Activated CD4-positive, CD25-positive, alpha-beta regulatory T cell treated with anti-CD3 and anti-CD28 coated beads, Interleukin-2, amount 50 U/mL, for 16 hours (primary cell): ENCODE measurements around the gene CDK11B.
"Not testable (repeated sequence)": the region's sequence is repeated elsewhere in the genome, so short reads cannot be mapped to it uniquely, and the experiment has no call there.

Experiments used
- DNase-seq: peaks from one replicate; pipeline ENCODE4 v3.0.0-alpha.2; 2020; ENCODE audit warnings: low read depth, low spot score

The CDK11B gene

GRCh38 chr1:1658583-1659549 is at the start of gene CDK11B:
Gene CDK11B (minus strand): TSS chr1:1659004. CDS start chr1:1657485, 1,519 bp downstream.
- DNase-seq: peak; percentile 100

- DNase-seq: not testable (repeated sequence)
Measured at GRCh38 chr1:1707897-1708296, 49.1 kb upstream of the CDK11B start.

- not testable (repeated sequence) for DNase-seq
Measured at GRCh38 chr1:1707241-1707640, 48.4 kb upstream of the CDK11B start.

- DNase-seq: not testable (repeated sequence)
Measured at GRCh38 chr1:1705623-1706022, 46.8 kb upstream of the CDK11B start.

GRCh38 chr1:1704284-1704957 is 45.6 kb upstream of the CDK11B start:
- not testable (repeated sequence) for DNase-seq

- no peak for DNase-seq
Measured at GRCh38 chr1:1703796-1704195, 45.0 kb upstream of the CDK11B start.

GRCh38 chr1:1702506-1702905 is 43.7 kb upstream of the CDK11B start:
- DNase-seq: not testable (repeated sequence)

- not testable (repeated sequence) for DNase-seq
Measured at GRCh38 chr1:1700557-1700956, 41.8 kb upstream of the CDK11B start.

GRCh38 chr1:1700067-1700466 is 41.3 kb upstream of the CDK11B start:
- DNase-seq: not testable (repeated sequence)

GRCh38 chr1:1699061-1699460 is 40.3 kb upstream of the CDK11B start:
- not testable (repeated sequence) for DNase-seq

GRCh38 chr1:1697358-1698183 is 38.8 kb upstream of the CDK11B start:
- DNase-seq: not testable (repeated sequence)

GRCh38 chr1:1696431-1697357 is 37.9 kb upstream of the CDK11B start:
- not testable (repeated sequence) for DNase-seq

GRCh38 chr1:1692714-1693647 is 34.2 kb upstream of the CDK11B start, which contains the start of gene SLC35E2B:
Gene SLC35E2B (minus strand): TSS chr1:1692795. CDS start chr1:1676699, 16,096 bp downstream.
- DNase-seq: peak; percentile 90

GRCh38 chr1:1692324-1692713 is 33.5 kb upstream of the CDK11B start:
- peak; percentile 63 for DNase-seq

- DNase-seq: not testable (repeated sequence)
Measured at GRCh38 chr1:1691443-1691842, 32.6 kb upstream of the CDK11B start.

GRCh38 chr1:1689526-1689925 is 30.7 kb upstream of the CDK11B start:
- DNase-seq: not testable (repeated sequence)

GRCh38 chr1:1687846-1688245 is 29.0 kb upstream of the CDK11B start:
- no peak for DNase-seq

- no peak for DNase-seq
Measured at GRCh38 chr1:1684031-1684681, 25.4 kb upstream of the CDK11B start.
